NCI-H748 (cell line): ENCODE results near the gene CASS4.
A peak's percentile ranks its signal among the peaks of the same experiment; 100 is the strongest.

Experiments
- DNase-seq: peaks from one replicate; lab custom pipeline; 2025; ENCODE audit not compliant: unreplicated experiment; lab: John Stamatoyannopoulos, UW

Gene CASS4

GRCh38 chr20:56443654-56444540, 31.8 kb downstream of the CASS4 start:
- DNase-seq, result peak; percentile 5

- DNase-seq, result no peak
Observed at GRCh38 chr20:56445130-56445529, 33.1 kb downstream of the CASS4 start.

- no peak for DNase-seq
Observed at GRCh38 chr20:56445540-56445939, 33.5 kb downstream of the CASS4 start.

GRCh38 chr20:56447227-56447626, 35.2 kb downstream of the CASS4 start:
- DNase-seq, result no peak

GRCh38 chr20:56449459-56449858, 37.4 kb downstream of the CASS4 start:
- no peak for DNase-seq

GRCh38 chr20:56451056-56451765, 39.2 kb downstream of the CASS4 start:
- DNase-seq, result no peak

GRCh38 chr20:56453352-56453751, 41.3 kb downstream of the CASS4 start:
- no peak for DNase-seq

GRCh38 chr20:56454754-56455153, 42.7 kb downstream of the CASS4 start:
- DNase-seq, result no peak

GRCh38 chr20:56458206-56458821, 46.3 kb downstream of the CASS4 start:
- DNase-seq, result peak; percentile 36

- peak; percentile 0 for DNase-seq
Observed at GRCh38 chr20:56460459-56460858, 48.4 kb downstream of the CASS4 start.

GRCh38 chr20:56461576-56461975, 49.5 kb downstream of the CASS4 start:
- DNase-seq, result no peak

- no peak for DNase-seq
Observed at GRCh38 chr20:56463428-56463827, 51.4 kb downstream of the CASS4 start.

GRCh38 chr20:56465997-56466396, 53.9 kb downstream of the CASS4 start:
- DNase-seq, result no peak

- no peak for DNase-seq
Observed at GRCh38 chr20:56467968-56468315, 55.9 kb downstream of the CASS4 start.

GRCh38 chr20:56468316-56469076, 56.4 kb downstream of the CASS4 start, which contains the start of gene RTF2:
Gene RTF2 (plus strand): TSS chr20:56468627. CDS start chr20:56468698, 71 bp downstream.
- DNase-seq, result peak; percentile 92

GRCh38 chr20:56469077-56469449, 57.0 kb downstream of the CASS4 start:
- DNase-seq, result no peak

GRCh38 chr20:56483970-56484369, 71.9 kb downstream of the CASS4 start:
- DNase-seq, result no peak

GRCh38 chr20:56487216-56487615, 75.2 kb downstream of the CASS4 start:
- no peak for DNase-seq

- DNase-seq, result no peak
Observed at GRCh38 chr20:56488566-56488965, 76.5 kb downstream of the CASS4 start.

- no peak for DNase-seq
Observed at GRCh38 chr20:56501116-56501515, 89.1 kb downstream of the CASS4 start.

- no peak for DNase-seq
Observed at GRCh38 chr20:56503916-56504315, 91.9 kb downstream of the CASS4 start.
